GM21423 (cell line): ENCODE measurements around the gene MCC.

ENCODE experiments used
- ATAC-seq: cut with Tn5 transposase; IDR thresholded peaks from one replicate; pipeline ENCODE4 v1.9.1; 2021; ENCODE audit warnings: mild to moderate bottlenecking, moderate library complexity; ENCODE audit not compliant: unreplicated experiment

Gene MCC

GRCh38 chr5:113017881-113018635, 470.2 kb downstream of the MCC start:
- ATAC-seq, result no peak

DNA sequence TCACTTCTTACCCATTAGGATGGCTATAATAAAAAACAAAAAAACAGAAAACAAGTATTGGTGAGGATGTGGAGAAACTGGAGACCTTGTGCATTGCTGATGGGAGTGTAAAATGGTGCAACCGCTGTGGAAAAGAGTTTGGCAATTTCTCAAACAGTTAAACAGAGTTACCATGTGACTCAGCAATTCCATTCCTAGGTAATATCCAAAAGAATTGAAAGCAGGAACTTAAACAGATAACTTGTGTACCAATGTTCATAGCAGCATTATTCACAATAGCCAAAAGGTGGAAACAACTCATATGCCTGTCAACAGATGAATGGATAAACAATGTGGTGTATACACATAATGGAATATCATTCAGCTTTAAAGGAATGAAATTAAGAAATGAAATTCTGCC, 482.8 kb downstream of the MCC start:
- no peak for ATAC-seq

- ATAC-seq, result no peak
Observed at GRCh38 chr5:113003763-113004162, 484.5 kb downstream of the MCC start.

- no peak for ATAC-seq
Observed at GRCh38 chr5:113002423-113002822, 485.8 kb downstream of the MCC start.

DNA sequence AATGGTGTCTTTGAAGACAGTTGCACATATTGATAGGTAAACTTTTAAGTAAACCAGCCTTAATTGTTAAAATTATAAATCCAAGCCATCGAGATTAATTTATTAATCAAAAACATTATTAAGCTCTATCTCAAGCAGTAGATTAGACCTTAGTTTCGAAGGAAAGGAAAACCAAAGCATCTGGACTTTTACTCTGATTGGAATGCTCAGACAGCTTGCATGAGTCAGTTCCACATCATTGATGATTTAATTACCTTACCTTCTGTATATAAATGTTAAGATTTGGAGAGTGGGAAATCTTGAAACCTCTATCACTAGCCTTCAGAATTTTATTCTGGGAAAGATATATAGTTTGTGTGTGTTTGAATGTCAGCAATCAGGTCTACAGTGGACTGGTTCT, 487.8 kb downstream of the MCC start:
- no peak for ATAC-seq

DNA sequence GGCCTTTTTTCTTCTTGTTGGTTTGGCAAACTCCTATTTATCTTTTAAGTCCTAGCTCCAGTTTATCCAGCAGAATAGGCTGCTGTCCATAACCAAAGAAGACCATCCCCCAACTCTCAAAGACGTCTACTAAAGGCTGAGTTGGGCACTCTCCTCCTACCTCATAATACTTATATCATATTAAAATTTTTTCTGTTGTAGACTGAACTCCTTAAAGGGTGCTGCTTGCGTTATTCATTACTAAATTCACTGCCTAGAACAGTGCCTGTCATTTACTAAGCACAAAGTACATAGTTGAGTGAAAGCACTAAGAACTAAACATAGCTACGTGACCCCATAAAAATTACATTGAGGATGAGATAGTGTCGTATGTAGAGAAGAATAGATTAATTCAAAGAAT, 490.0 kb downstream of the MCC start:
- no peak for ATAC-seq

DNA sequence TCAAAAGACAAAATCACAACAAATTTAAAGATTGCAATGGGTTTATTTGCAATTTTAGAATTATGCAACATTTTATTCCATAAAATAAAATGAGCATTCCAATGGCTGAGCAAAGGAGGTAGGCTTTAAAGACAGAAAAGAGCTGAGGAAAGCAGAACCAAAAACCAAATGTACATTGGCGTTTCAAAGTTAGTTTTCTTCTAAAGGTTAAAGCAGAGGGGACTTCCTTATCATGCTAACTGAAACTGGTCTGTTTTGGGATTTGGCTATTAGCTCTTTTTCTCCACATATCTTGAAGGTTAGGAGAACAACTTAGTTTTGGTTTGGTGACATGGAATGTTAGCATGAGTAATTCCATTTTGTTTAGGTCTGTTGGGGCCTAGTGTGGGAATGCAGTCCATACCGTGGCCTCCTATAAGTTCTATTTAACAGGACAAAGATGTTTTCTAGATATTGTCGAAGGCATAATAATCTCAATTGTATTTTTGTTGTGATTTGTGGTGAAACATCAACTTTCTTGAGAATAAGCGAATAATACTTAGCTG, 491.4 kb downstream of the MCC start:
- no peak for ATAC-seq

DNA sequence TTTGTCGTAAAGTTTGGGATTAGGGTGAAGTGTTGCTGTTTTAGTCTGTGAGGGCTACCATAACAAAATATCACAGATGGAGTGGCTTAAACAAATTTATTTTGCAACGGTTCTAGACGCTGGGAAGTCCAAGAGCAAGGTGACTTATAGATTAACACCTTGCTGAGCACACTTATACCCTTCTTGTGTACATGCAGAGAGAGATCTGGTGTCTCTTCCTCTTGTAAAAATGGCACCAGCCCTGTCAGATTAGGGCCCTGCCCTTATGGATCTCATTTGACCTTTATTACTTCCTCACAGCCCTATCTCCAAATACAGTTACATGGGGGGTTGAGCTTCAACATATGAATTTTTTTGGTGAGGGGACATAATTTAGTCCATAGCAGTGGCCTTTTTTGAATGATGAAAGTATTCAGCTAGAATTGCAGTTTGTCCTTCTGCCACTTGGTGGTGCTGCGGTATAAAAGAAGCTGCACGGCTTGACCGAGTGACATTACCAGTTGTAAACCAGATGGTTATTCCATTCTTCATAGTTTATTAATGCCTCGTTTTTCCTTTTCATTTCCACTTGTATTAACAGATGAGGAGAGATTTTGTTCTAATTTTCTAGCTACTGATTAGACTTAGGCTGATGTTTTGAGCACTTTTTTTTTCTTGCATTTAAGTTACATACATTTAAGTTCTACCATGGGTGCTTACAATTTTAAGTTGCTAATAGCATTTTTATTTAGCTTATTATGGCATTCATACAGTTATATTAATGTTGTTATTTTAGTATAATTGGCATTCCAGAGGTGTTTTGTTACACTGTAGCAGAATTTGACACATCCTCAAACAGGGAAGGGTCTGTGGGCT, 492.3 kb downstream of the MCC start:
- peak; percentile 90 for ATAC-seq

DNA sequence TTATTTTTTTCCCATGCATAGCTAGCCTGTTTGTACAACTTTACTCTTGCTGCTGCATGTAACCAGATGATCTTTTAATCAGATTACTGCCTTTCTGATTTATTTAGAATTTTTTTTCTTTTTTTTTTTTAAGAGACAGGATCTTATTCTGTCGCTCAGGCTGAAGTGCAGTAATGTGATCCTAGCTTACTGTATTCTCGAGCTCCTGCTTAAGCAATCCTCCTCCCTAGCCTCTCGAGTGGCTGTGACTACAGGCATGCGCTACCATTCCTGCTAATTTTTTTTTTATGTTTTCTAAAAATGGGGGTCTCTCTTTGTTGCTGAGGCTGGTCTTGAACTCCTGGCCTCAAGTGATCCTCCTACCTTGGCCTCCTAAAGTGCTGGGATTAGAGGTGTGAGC, 502.0 kb downstream of the MCC start:
- ATAC-seq, result no peak

GRCh38 chr5:112983363-112983762, 504.9 kb downstream of the MCC start:
- no peak for ATAC-seq

GRCh38 chr5:112979723-112980122, 508.5 kb downstream of the MCC start:
- no peak for ATAC-seq

- ATAC-seq, result no peak
Observed at GRCh38 chr5:112978836-112979235, 509.4 kb downstream of the MCC start.

DNA sequence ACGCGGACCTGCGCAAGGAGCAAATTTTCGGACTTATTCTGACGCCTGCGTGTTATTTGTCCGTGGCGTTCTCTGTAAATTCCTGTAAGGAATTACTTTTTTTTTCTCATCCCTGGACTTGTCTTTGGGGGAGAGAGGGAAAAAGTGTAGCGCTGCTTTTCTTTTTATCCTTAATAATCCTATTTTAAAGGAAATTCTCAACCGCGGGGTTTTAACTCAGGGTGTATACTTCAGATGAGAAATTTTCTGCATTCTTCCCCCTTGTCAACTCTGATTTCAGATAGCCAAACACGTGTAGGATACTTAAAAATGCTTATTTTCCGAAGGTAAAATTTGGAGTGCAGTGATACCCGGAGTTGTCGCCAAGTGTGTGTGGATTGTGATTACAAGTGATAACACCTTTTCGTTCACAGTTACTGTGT, 510.8 kb downstream of the MCC start:
- no peak for ATAC-seq

DNA sequence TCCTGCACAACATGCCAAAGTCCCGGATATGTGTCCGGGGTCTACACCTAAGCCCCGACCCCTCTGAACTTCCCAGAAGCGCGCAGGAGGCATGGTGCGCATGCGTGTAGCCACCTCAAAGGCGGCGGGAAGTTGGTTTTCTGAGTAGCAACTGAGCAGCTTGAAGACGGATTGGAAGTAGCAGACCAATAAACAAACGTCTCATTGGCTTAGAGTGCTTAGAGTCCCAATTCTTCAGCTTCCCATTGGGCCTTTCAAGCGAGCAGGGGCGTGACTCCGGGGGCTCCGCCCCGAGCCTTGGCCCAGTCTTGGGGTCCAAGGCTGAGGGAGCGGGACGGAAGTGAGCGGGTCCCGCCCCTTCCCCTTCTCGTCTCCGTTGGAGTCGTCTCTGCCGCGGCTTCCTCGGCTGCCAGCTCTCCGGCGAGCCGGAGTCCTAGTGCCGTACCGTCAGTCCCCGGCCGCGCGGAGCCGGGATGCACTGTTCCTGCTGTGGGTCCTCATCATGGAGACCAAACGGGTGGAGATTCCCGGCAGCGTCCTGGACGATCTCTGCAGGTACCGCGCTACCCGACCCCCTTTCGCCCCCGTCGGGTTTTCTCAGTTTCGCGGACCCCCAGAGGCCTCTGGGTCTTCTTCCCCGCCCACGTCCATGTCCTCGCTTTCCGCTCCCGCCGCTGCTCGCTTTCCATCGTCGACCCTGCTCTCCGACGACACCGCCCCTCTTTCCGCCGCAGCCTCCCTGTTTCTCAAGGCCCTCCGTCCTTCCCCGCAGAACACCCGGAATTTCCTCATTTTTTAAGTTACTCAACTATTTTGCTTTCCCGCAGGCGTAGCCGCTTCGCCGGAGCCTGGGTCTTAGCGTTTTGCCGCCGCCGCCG, 511.6 kb downstream of the MCC start, which contains the start of gene DCP2:
Gene DCP2 (plus strand): TSS at position 367 of the 878 bp plus-strand sequence. CDS start 136 bp downstream, at position 503.
- ATAC-seq, result peak; percentile 98

DNA sequence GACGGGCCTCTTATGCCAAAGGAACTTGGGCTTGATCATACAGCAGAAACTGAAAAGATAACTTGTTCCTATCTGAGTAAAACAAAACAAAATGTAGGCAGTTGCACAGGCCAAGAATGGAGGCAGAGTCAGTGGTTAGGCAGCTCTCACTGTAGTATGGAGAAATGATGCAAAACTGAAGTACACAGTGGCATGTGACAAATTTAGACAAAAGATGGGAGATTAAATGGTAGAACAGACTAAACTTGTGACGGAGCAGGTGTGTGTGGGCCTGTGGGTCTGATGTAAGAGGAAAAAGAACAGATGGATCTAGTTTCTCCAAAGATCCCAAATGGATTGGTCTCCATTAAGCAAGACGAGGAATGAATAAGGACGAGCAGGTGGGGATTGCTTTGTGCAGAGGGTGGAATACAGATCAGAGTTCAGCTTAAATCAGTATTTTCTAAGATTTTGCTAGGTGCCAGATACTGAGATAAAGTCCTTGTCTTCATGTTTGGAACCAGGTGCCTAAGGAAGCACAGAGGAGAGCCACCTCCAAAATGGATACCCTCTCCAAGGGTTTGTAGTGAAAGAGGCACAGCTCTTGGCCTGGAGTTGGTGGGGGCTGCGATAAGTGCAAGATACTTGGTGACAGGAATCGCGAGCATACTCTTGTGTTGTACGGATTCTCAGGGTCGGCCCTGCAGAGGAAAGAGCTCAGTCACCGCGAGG, 512.4 kb downstream of the MCC start:
- peak; percentile 17 for ATAC-seq

GRCh38 chr5:112974901-112975300, 513.4 kb downstream of the MCC start:
- no peak for ATAC-seq

GRCh38 chr5:112973904-112974303, 514.3 kb downstream of the MCC start:
- no peak for ATAC-seq

- ATAC-seq, result no peak
Observed at GRCh38 chr5:112973036-112973435, 515.2 kb downstream of the MCC start.
